Measurements from ENCODE around the gene DOC2A.

- TF ChIP-seq CTCF (IDR thresholded peaks at IDR 0.05) (no peak), EZH2phosphoT487 (IDR thresholded peaks at IDR 0.05) (no peak)
Measured at GRCh38 chr16:29992344-29992967, 18.4 kb downstream of the DOC2A start.

All from neural progenitor cell (in vitro differentiated cells).